Neuronal stem cell (in vitro differentiated cells): Measurements from ENCODE around the gene EEIG2.

Experiments used
- DNase-seq: peaks from one replicate; pipeline ENCODE4 v3.0.0-alpha.2; 2013; ENCODE audit warnings: low spot score
- H2AFZ ChIP-seq: one replicate; pipeline ENCODE4 v1.6.1; 2013; ENCODE audit warnings: mild to moderate bottlenecking, low read length, inconsistent platforms
- H2AK5ac ChIP-seq: 2 replicates; pipeline ENCODE4 v1.6.1; 2013; ENCODE audit warnings: low read depth, mild to moderate bottlenecking, inconsistent platforms, low read length, moderate library complexity, mixed read lengths
- H2BK120ac ChIP-seq: 2 replicates; pipeline ENCODE4 v1.6.1; 2013; ENCODE audit warnings: low read depth, mild to moderate bottlenecking, inconsistent platforms, low read length, moderate library complexity, mixed read lengths
- H2BK12ac ChIP-seq: one replicate; pipeline ENCODE4 v1.6.1; 2013; ENCODE audit warnings: low read length, inconsistent platforms
- H2BK15ac ChIP-seq: 2 replicates; pipeline ENCODE4 v1.6.1; 2013; ENCODE audit warnings: mild to moderate bottlenecking, low read length, inconsistent platforms, mixed read lengths
- H2BK5ac ChIP-seq: one replicate; pipeline ENCODE4 v1.6.1; 2013; ENCODE audit warnings: inconsistent platforms, mild to moderate bottlenecking, low read length, moderate library complexity
- H3K14ac ChIP-seq: one replicate; pipeline ENCODE4 v1.6.1; 2013; ENCODE audit warnings: low read length, inconsistent platforms
- H3K18ac ChIP-seq: 2 replicates; pipeline ENCODE4 v1.6.1; 2013; ENCODE audit warnings: low read length, inconsistent platforms
- H3K23ac ChIP-seq: 2 replicates; pipeline ENCODE4 v1.6.1; 2013; ENCODE audit warnings: low read depth, mild to moderate bottlenecking, mixed read lengths, low read length, inconsistent platforms; ENCODE audit not compliant: poor library complexity
- H3K27ac ChIP-seq: replicated peaks from 3 replicates; pipeline ENCODE4 v1.5.1; 2013; ENCODE audit warnings: low read length, inconsistent platforms
- H3K27me3 ChIP-seq, 3 experiments: 2 replicates each; pipeline ENCODE4 v1.6.1; 2013; ENCODE audit warnings: low read length in 3 of 3, mild to moderate bottlenecking in 2 of 3, inconsistent platforms in 1 of 3, low read depth in 1 of 3, mixed read lengths in 1 of 3, moderate library complexity in 1 of 3; ENCODE audit not compliant: control insufficient read depth in 3 of 3, insufficient read depth in 3 of 3
- H3K36me3 ChIP-seq, 2 donors: replicated peaks in 1 of 2; 2 replicates each; pipeline ENCODE4 v1.6.1; 2013; ENCODE audit warnings: low read length in 2 of 2; ENCODE audit not compliant: control insufficient read depth in 2 of 2, insufficient read depth in 2 of 2
- H3K4ac ChIP-seq: 2 replicates; pipeline ENCODE4 v1.6.1; 2013; ENCODE audit warnings: inconsistent platforms, mild to moderate bottlenecking, low read length, moderate library complexity
- H3K4me1 ChIP-seq, 2 donors: 1 replicate in 1 of 2; 2 replicates in 1 of 2; pipeline ENCODE4 v1.6.1; 2013; ENCODE audit warnings: low read length in 2 of 2, low read depth in 1 of 2; ENCODE audit not compliant: control insufficient read depth in 2 of 2, insufficient read depth in 1 of 2
- H3K4me2 ChIP-seq: one replicate; pipeline ENCODE4 v1.6.1; 2013; ENCODE audit warnings: mild to moderate bottlenecking, low read length, inconsistent platforms; ENCODE audit not compliant: insufficient read depth, poor library complexity, severe bottlenecking
- H3K4me3 ChIP-seq, 2 donors: 2 replicates each; pipeline ENCODE4 v1.5.1; 2013; ENCODE audit warnings: low read length in 2 of 2, mild to moderate bottlenecking in 2 of 2, inconsistent platforms in 1 of 2, moderate library complexity in 1 of 2
- H3K79me1 ChIP-seq: one replicate; pipeline ENCODE4 v1.6.1; 2013; ENCODE audit warnings: low read depth, mild to moderate bottlenecking, inconsistent platforms, low read length, moderate library complexity
- H3K9ac ChIP-seq: one replicate; pipeline ENCODE4 v1.6.1; 2013; ENCODE audit warnings: mild to moderate bottlenecking, low read depth, low read length, inconsistent platforms; ENCODE audit not compliant: poor library complexity
- H3K9me3 ChIP-seq, 2 donors: replicated peaks in 1 of 2; 2 replicates each; pipeline versions ENCODE3 to v1.6.1; 2013; ENCODE audit warnings: low read length in 2 of 2, mild to moderate bottlenecking in 2 of 2, inconsistent platforms in 1 of 2, low read depth in 1 of 2, mixed read lengths in 1 of 2, moderate library complexity in 1 of 2; ENCODE audit not compliant: control insufficient read depth in 2 of 2, insufficient read depth in 1 of 2
- H4K8ac ChIP-seq: one replicate; pipeline ENCODE4 v1.6.1; 2013; ENCODE audit warnings: low read depth, mild to moderate bottlenecking, inconsistent platforms, low read length, moderate library complexity
- H4K91ac ChIP-seq: one replicate; pipeline ENCODE4 v1.6.1; 2013; ENCODE audit warnings: low read length, low read depth, mild to moderate bottlenecking, inconsistent platforms; ENCODE audit not compliant: poor library complexity
- WGBS, 2 donors: extraction: QIAGEN DNeasy Blood & Tissue Kit; methylation state at CpG; one replicate each; pipeline ENCODE4 v1.1.7; 2013; ENCODE audit warnings: missing lambda C conversion rate in 2 of 2, mixed read lengths in 1 of 2; ENCODE audit not compliant: insufficient read length in 2 of 2, insufficient replicate concordance in 1 of 2; ENCODE audit errors: extremely low coverage in 2 of 2; 5-methylcytosine and 5-hydroxymethylcytosine counted together

The EEIG2 gene

GRCh38 chr1:108574008-108574407 is 14.1 kb downstream of the EEIG2 start:
- no peaks in the 10 kb centered on the region for H3K36me3 ChIP-seq
- no peak overlapping the region for H2BK15ac ChIP-seq
- H3K4ac ChIP-seq = no peak overlapping the region
- no peaks in the 10 kb centered on the region for H3K27me3 ChIP-seq
- no peaks in the 10 kb centered on the region for H3K79me1 ChIP-seq
- no peaks in the 10 kb centered on the region for H3K4me1 ChIP-seq
- no peak overlapping the region for H3K14ac ChIP-seq
- DNase-seq = no peak
- H3K23ac ChIP-seq = no peak overlapping the region
- no peak overlapping the region for H3K18ac ChIP-seq
- H2AK5ac ChIP-seq = no peak overlapping the region
- H2BK120ac ChIP-seq = no peak overlapping the region
- H4K91ac ChIP-seq = no peak overlapping the region
- no peak overlapping the region for H2AFZ ChIP-seq
- no peak overlapping the region for H2BK5ac ChIP-seq
- no peak overlapping the region for H3K9ac ChIP-seq
- no peak overlapping the region for H3K27ac ChIP-seq
- H4K8ac ChIP-seq = no peak overlapping the region
- no peaks in the 10 kb centered on the region for H3K9me3 ChIP-seq
- no peak overlapping the region for H3K4me2 ChIP-seq
- H2BK12ac ChIP-seq = no peak overlapping the region
- no peak overlapping the region for H3K4me3 ChIP-seq

DNA sequence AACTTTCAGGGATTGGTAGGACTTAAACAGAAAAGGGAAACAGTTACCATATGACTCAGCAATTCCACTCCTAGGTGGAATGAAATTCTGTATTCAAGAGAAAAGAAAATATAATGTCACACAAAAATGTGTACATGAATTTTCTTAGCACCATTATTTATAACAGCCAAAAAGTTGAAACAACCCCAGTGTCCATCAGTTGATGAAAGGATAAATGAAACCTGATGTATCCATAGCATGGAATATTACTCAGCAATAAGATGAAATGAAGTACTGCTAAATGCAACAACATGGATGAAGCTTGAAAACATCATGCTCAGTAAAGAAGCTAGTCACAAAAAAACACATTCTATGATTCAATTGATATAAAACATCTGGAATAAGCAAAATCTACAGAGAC is 15.5 kb downstream of the EEIG2 start:
- Histone ChIP-seq H4K8ac (no peak overlapping the region), H3K14ac (no peak overlapping the region), H2AFZ (no peak overlapping the region), H2BK5ac (no peak overlapping the region), H3K79me1 (no peaks in the 10 kb centered on the region), H3K27me3 (no peaks in the 10 kb centered on the region), H3K4me3 (no peak overlapping the region), H3K36me3 (no peaks in the 10 kb centered on the region), H2BK120ac (no peak overlapping the region), H3K9me3 (peaks cover 0 to 4% of the 10 kb centered on the region in 2 donors), H4K91ac (no peak overlapping the region), H3K4ac (no peak overlapping the region), H3K27ac (no peak overlapping the region), H2BK15ac (no peak overlapping the region), H3K4me2 (no peak overlapping the region), H3K23ac (no peak overlapping the region), H3K4me1 (no peaks in the 10 kb centered on the region), H2BK12ac (no peak overlapping the region), H2AK5ac (no peak overlapping the region), H3K9ac (no peak overlapping the region), H3K18ac (no peak overlapping the region)
- no peak for DNase-seq

- H3K27ac ChIP-seq = no peak overlapping the region
Observed at GRCh38 chr1:108583757-108584427, 24.0 kb downstream of the EEIG2 start.

DNA sequence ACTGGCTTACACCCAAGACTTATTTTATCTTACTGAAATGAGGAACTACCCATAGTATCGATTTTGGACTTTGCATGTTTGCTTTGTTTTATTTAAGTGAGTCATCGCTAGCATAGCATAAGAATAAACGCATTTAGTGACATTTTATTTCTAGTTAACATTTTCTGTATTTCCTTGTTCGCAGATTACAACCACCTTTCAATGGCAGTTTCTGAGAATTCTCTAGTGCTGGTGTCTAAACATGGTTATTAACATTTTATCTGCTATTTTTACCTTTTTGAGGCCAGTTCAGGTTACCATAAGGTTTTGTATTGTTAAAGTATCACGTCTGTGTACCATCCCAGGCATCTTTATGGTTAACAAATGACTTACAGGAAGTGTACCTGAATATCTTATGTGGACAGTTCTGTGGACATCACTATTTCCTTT is 24.5 kb downstream of the EEIG2 start:
- Histone ChIP-seq H3K36me3 (no peaks in the 10 kb centered on the region), H4K8ac (no peak overlapping the region), H3K27me3 (no peaks in the 10 kb centered on the region), H2AK5ac (no peak overlapping the region), H2BK12ac (no peak overlapping the region), H3K4me2 (no peak overlapping the region), H3K9ac (no peak overlapping the region), H4K91ac (no peak overlapping the region), H3K4me3 (no peak overlapping the region), H3K9me3 (peaks cover 3 to 9% of the 10 kb centered on the region in 2 donors), H2BK15ac (no peak overlapping the region), H3K4ac (no peak overlapping the region), H3K27ac (no peak overlapping the region), H3K4me1 (no peaks in the 10 kb centered on the region), H2BK120ac (no peak overlapping the region), H3K79me1 (no peaks in the 10 kb centered on the region), H3K23ac (no peak overlapping the region), H3K18ac (no peak overlapping the region), H2AFZ (no peak overlapping the region), H2BK5ac (no peak overlapping the region), H3K14ac (no peak overlapping the region)
- WGBS, 2 donors = no CpG with 5 or more reads among the region's 5 CpGs
- no peak for DNase-seq

More at GRCh38 chr1:108583757-108584427, 24.0 kb downstream of the EEIG2 start:
- no peak overlapping the region for H2BK120ac ChIP-seq
- no peak overlapping the region for H3K18ac ChIP-seq
- no peak overlapping the region for H2BK12ac ChIP-seq
- peaks cover 3 to 9% of the 10 kb centered on the region in 2 donors for H3K9me3 ChIP-seq
- H3K4me3 ChIP-seq = no peak overlapping the region
- H3K79me1 ChIP-seq = no peaks in the 10 kb centered on the region
- H3K27me3 ChIP-seq = no peaks in the 10 kb centered on the region
- DNase-seq = no peak
- no peak overlapping the region for H2AFZ ChIP-seq
- H2AK5ac ChIP-seq = no peak overlapping the region
- H4K8ac ChIP-seq = no peak overlapping the region
- no peak overlapping the region for H3K23ac ChIP-seq
- no peak overlapping the region for H3K9ac ChIP-seq
- H3K4ac ChIP-seq = no peak overlapping the region
- H4K91ac ChIP-seq = no peak overlapping the region
- H3K14ac ChIP-seq = no peak overlapping the region
- H3K4me2 ChIP-seq = no peak overlapping the region
- no peaks in the 10 kb centered on the region for H3K36me3 ChIP-seq
- H3K4me1 ChIP-seq = no peaks in the 10 kb centered on the region
- H2BK15ac ChIP-seq = no peak overlapping the region
- H2BK5ac ChIP-seq = no peak overlapping the region
- no CpG with 5 or more reads among the region's 4 CpGs for WGBS, 2 donors
